Rectal smooth muscle tissue (tissue), 1 donor: ENCODE results near the gene FAM240B.

Experiments used
- H3K27ac ChIP-seq: one replicate; pipeline ENCODE4 v1.7.0; 2013; ENCODE audit warnings: low read depth, low read length, inconsistent platforms
- H3K27me3 ChIP-seq: one replicate; pipeline ENCODE4 v1.7.0; 2013; ENCODE audit warnings: low read length; ENCODE audit not compliant: control insufficient read depth, insufficient read depth
- H3K36me3 ChIP-seq: one replicate; pipeline ENCODE4 v1.7.0; 2013; ENCODE audit warnings: low read length; ENCODE audit not compliant: control insufficient read depth, insufficient read depth
- H3K4me1 ChIP-seq: one replicate; pipeline ENCODE4 v1.7.0; 2013; ENCODE audit warnings: low read length; ENCODE audit not compliant: control insufficient read depth, insufficient read depth
- H3K4me3 ChIP-seq: one replicate; pipeline ENCODE4 v1.7.0; 2013; ENCODE audit warnings: low read length
- H3K9ac ChIP-seq: one replicate; pipeline ENCODE4 v1.7.0; 2013; ENCODE audit warnings: low read length

The FAM240B gene

GRCh38 chr9:38652486-38652885, 67.4 kb downstream of the FAM240B start:
- H3K4me3 ChIP-seq: no peak overlapping the region
- no peaks in the 10 kb centered on the region for H3K36me3 ChIP-seq
- no peaks in the 10 kb centered on the region for H3K4me1 ChIP-seq
- H3K27ac ChIP-seq: no peak overlapping the region
- no peaks in the 10 kb centered on the region for H3K27me3 ChIP-seq
- no peak overlapping the region for H3K9ac ChIP-seq

DNA sequence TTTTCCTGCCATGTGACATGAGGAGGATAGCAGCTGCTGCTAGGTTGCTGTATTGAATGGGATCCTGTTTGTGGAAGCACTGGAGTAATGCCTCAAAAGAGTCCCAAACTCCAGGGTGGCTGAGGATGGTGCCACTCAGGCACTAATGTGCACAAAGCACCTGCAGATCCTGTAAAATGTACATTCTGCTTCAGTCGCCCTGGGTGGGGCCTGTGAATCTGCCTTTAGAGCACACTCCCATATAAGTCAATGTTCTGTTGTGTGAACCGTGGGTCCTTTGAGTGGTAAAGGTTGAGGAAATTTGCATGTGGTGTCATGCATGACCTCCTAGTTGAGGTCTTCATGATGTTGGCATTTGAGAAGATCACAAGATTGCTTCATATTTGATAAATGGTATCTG, 67.9 kb downstream of the FAM240B start:
- Histone ChIP-seq H3K4me1 (no peaks in the 10 kb centered on the region), H3K36me3 (no peaks in the 10 kb centered on the region), H3K9ac (no peak overlapping the region), H3K27ac (no peak overlapping the region), H3K27me3 (no peaks in the 10 kb centered on the region), H3K4me3 (no peak overlapping the region)

- Histone ChIP-seq H3K27me3 (no peaks in the 10 kb centered on the region), H3K27ac (no peak overlapping the region), H3K4me1 (no peaks in the 10 kb centered on the region), H3K36me3 (no peaks in the 10 kb centered on the region), H3K4me3 (no peak overlapping the region), H3K9ac (no peak overlapping the region)
These were observed 68.4 kb downstream of the FAM240B start for GRCh38 chr9:38651400-38652042.

DNA sequence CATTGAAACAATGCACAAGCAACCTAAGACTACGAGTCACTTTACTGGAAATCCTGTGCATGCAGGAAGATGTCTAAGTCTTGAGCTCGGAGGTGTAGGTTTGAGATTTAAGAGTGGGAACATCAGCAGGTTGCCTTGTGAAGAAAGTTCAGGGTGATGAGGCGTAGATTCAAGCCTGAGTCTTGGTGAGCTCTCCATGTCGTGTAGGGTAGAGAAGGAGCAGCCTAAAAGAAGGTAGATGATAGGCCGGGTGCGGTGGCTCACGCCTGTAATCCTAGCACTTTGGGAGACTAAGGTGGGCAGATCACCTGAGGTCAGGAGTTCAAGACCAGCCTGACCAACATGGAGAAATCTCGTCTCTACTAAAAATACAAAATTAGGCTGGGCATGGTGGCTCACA, 69.4 kb downstream of the FAM240B start:
- no peak overlapping the region for H3K4me3 ChIP-seq
- no peaks in the 10 kb centered on the region for H3K36me3 ChIP-seq
- H3K9ac ChIP-seq: no peak overlapping the region
- H3K4me1 ChIP-seq: no peaks in the 10 kb centered on the region
- H3K27me3 ChIP-seq: no peaks in the 10 kb centered on the region
- H3K27ac ChIP-seq: no peak overlapping the region

DNA sequence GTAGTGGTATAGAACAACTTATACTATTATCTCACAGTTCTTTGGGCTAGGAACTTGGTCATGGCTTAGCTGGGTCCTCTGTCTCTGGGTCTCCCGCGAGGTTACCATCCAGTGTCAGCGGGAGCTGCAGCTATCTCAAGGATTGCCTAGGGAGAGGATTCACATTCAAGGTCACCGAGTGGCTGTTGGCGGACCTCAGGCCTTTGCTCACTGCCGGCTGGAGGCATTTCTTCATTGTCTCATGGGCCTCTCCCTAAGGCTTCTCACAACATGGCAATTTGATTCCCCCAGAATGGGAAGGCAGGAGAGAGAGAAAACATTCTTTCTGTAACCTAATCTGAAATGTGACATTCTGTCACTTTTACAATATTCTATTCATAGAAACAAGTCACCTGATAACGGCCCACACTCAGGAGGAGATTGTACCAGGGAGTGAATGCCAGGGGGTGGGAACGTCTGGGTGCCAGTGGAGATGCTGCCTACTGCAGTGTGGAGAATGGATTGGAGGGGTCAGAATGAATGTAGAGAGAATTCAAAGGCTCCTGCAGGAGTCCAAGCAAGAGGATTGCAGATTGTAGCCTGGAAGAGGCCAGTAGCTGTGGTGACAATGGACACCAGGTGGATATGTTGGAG, 70.1 kb downstream of the FAM240B start:
- no peaks in the 10 kb centered on the region for H3K4me1 ChIP-seq
- no peaks in the 10 kb centered on the region for H3K27me3 ChIP-seq
- H3K4me3 ChIP-seq: no peak overlapping the region
- H3K27ac ChIP-seq: no peak overlapping the region
- H3K9ac ChIP-seq: no peak overlapping the region
- H3K36me3 ChIP-seq: no peaks in the 10 kb centered on the region

GRCh38 chr9:38644601-38645000, 75.3 kb downstream of the FAM240B start:
- Histone ChIP-seq H3K27me3 (no peaks in the 10 kb centered on the region), H3K9ac (no peak overlapping the region), H3K27ac (no peak overlapping the region), H3K4me3 (no peak overlapping the region), H3K4me1 (no peaks in the 10 kb centered on the region), H3K36me3 (no peaks in the 10 kb centered on the region)
